ENCODE results near the gene HEXIM1. TPM values are rescaled to one million over a fixed set of nuclear protein-coding genes. Genes with fewer than 3 reads are reported as not detected.

The HEXIM1 gene
- total RNA-seq (2014; rRNA removed; shearing (Covaris generic)): 12.1 and 13.9 TPM in 2 replicates
- 16.4 and 17.2 TPM in 2 replicates for total RNA-seq (2022)
- percentile 68 among the genes with signal in this experiment for Bru-seq, nascent RNA
- percentile 81 among the genes with signal in this experiment for BruChase-seq, experiment 1, labeled RNA remaining after a 6-hour chase
- BruChase-seq, experiment 2, labeled RNA remaining after a 2-hour chase: percentile 91 among the genes with signal in this experiment
- long read RNA-seq, transcript HEXIM1-201 (1 exons, 3,600 nt): major isoform, 8 of 10 reads
- long read RNA-seq, partial matches to known transcripts: 0 of 10 reads
- long read RNA-seq, other reads (novel, unspliced or antisense): 2 of 10 reads

- TF ChIP-seq EZH2phosphoT487 (IDR thresholded peaks at IDR 0.05; ENCODE audit: borderline replicate concordance, low read depth, low read length) (no peak), CTCF (conservative IDR thresholded peaks at IDR 0.05; ENCODE audit: low read length) (no peak)
- Histone ChIP-seq H2AFZ (ENCODE audit: low read length) (peak within 1 kb of the TSS; percentile 84; the same call in 1 of the 2 replicates), H3K4me2 (ENCODE audit: low read length) (peak within 1 kb of the TSS; percentile 96), H3K4me1 (ENCODE audit: insufficient read depth, low read length, poor library complexity, severe bottlenecking) (peaks cover 46% of the 10 kb centered on the region), H3K36me3 (ENCODE audit: insufficient read depth, low read length) (no peaks in the 10 kb centered on the region), H4K20me1 (ENCODE audit: insufficient read depth, low read length) (peaks cover 15% of the 10 kb centered on the region; the same call in 1 of the 2 replicates), H3K9me2 (ENCODE audit: insufficient read depth, low read length) (no peaks in the 10 kb centered on the region), H3K79me2 (ENCODE audit: insufficient read depth, low read depth, low read length) (peaks cover 16% of the 10 kb centered on the region; the same call in 1 of the 2 replicates), H3K27ac (ENCODE audit: low read depth, low read length, poor library complexity, severe bottlenecking) (peak within 1 kb of the TSS; percentile 88), H3K9me3 (ENCODE audit: low read length) (no peaks in the 10 kb centered on the region), H3K4me3 (ENCODE audit: low read depth, low read length, poor library complexity, severe bottlenecking) (peak within 1 kb of the TSS; percentile 75)
- POLR2A ChIA-PET: interaction anchor here (0.7 to 4.2 kb wide), 7 partner anchors 8 to 260 kb away, joined by 3 to 19 read pairs (median 6); partner anchors contain the start of gene HEXIM2
- DNase-seq (ENCODE audit: low spot score): peak; percentile 100
- CTCF ChIA-PET (ENCODE audit: unreplicated experiment): interaction anchor here (0.6 to 1.4 kb wide), 3 partner anchors 24 to 209 kb away, joined by 4 to 6 read pairs (median 5); no protein-coding TSS in a partner anchor
- TSS peak; percentile 72 for BruUV-seq (replicated peaks)
- intact Hi-C loops (cut with micrococcal nuclease; ENCODE audit: unreplicated experiment): loop anchor here (1.0 kb wide), 1 partner anchor 50 kb away; no protein-coding TSS in a partner anchor
These were observed at the start of gene HEXIM1 for GRCh38 chr17:45148183-45149036. Gene HEXIM1 (plus strand): TSS chr17:45148475. CDS start chr17:45149191, 716 bp downstream.

GRCh38 chr17:45098869-45099616 is 49.2 kb upstream of the HEXIM1 start:
- H2AFZ ChIP-seq (ENCODE audit: low read length): no peak overlapping the region
- no peaks in the 10 kb centered on the region for H3K4me1 ChIP-seq (ENCODE audit: insufficient read depth, low read length, poor library complexity, severe bottlenecking)
- no peaks in the 10 kb centered on the region for H3K79me2 ChIP-seq (ENCODE audit: insufficient read depth, low read depth, low read length)
- no peak for TF ChIP-seq EZH2phosphoT487 (IDR thresholded peaks at IDR 0.05; ENCODE audit: borderline replicate concordance, low read depth, low read length)
- TF ChIP-seq CTCF (conservative IDR thresholded peaks at IDR 0.05; ENCODE audit: low read length): peak; percentile 94
- CTCF ChIA-PET (ENCODE audit: unreplicated experiment): interaction anchor here (0.6 kb wide), 1 partner anchor 73 kb away, joined by 13 read pairs; no protein-coding TSS in a partner anchor
- H4K20me1 ChIP-seq (ENCODE audit: insufficient read depth, low read length): no peaks in the 10 kb centered on the region
- no TSS peak for BruUV-seq (replicated peaks)
- H3K4me2 ChIP-seq (ENCODE audit: low read length): no peak overlapping the region
- POLR2A ChIA-PET: interaction anchor here (1.1 kb wide), 1 partner anchor 11 kb away, joined by 4 read pairs; no protein-coding TSS in a partner anchor
- peaks cover 95% of the 10 kb centered on the region for H3K36me3 ChIP-seq (ENCODE audit: insufficient read depth, low read length)
- DNase-seq (ENCODE audit: low spot score): peak; percentile 78
- intact Hi-C loops (cut with micrococcal nuclease; ENCODE audit: unreplicated experiment): loop anchor here (2.0 to 5.0 kb wide), 2 partner anchors 82 to 178 kb away; no protein-coding TSS in a partner anchor
- no peak overlapping the region for H3K27ac ChIP-seq (ENCODE audit: low read depth, low read length, poor library complexity, severe bottlenecking)
- H3K9me2 ChIP-seq (ENCODE audit: insufficient read depth, low read length): no peaks in the 10 kb centered on the region
- H3K4me3 ChIP-seq (ENCODE audit: low read depth, low read length, poor library complexity, severe bottlenecking): no peak overlapping the region
- no peaks in the 10 kb centered on the region for H3K9me3 ChIP-seq (ENCODE audit: low read length)

Data from OCI-LY7 (cell line).